ENCODE measurements around the gene ARHGEF19.

Gene ARHGEF19

GRCh38 chr1:16151995-16152384 lies 60.5 kb downstream of the ARHGEF19 start:
- TF ChIP-seq CTCF (IDR thresholded peaks at IDR 0.05; ENCODE audit: control insufficient read depth, insufficient read depth, low read depth, low read length, missing control alignments) = no peak
- no peak for DNase-seq (ENCODE audit: low read depth)
- H3K4me3 ChIP-seq (ENCODE audit: control insufficient read depth, low read depth, low read length) = no peak overlapping the region

GRCh38 chr1:16151196-16151994 lies 61.1 kb downstream of the ARHGEF19 start:
- H3K4me3 ChIP-seq (ENCODE audit: control insufficient read depth, low read depth, low read length) = no peak overlapping the region
- no peak for DNase-seq (ENCODE audit: low read depth)

GRCh38 chr1:16150508-16150907 lies 61.9 kb downstream of the ARHGEF19 start:
- H3K4me3 ChIP-seq (ENCODE audit: control insufficient read depth, low read depth, low read length) = no peak overlapping the region
- no peak for TF ChIP-seq CTCF (IDR thresholded peaks at IDR 0.05; ENCODE audit: control insufficient read depth, insufficient read depth, low read depth, low read length, missing control alignments)
- no peak for DNase-seq (ENCODE audit: low read depth)

More at GRCh38 chr1:16151196-16151994, 61.1 kb downstream of the ARHGEF19 start:
- no peak for TF ChIP-seq CTCF (IDR thresholded peaks at IDR 0.05; ENCODE audit: control insufficient read depth, insufficient read depth, low read depth, low read length, missing control alignments)

- DNase-seq (ENCODE audit: low read depth) = no peak
- no peak for TF ChIP-seq CTCF (IDR thresholded peaks at IDR 0.05; ENCODE audit: control insufficient read depth, insufficient read depth, low read depth, low read length, missing control alignments)
- no peak overlapping the region for H3K4me3 ChIP-seq (ENCODE audit: control insufficient read depth, low read depth, low read length)
Measured at GRCh38 chr1:16149702-16150488, 62.6 kb downstream of the ARHGEF19 start.

- DNase-seq (ENCODE audit: low read depth) = no peak
- no peak for TF ChIP-seq CTCF (IDR thresholded peaks at IDR 0.05; ENCODE audit: control insufficient read depth, insufficient read depth, low read depth, low read length, missing control alignments)
- H3K4me3 ChIP-seq (ENCODE audit: control insufficient read depth, low read depth, low read length) = no peak overlapping the region
Measured at GRCh38 chr1:16149146-16149545, 63.3 kb downstream of the ARHGEF19 start.

- no peak overlapping the region for H3K4me3 ChIP-seq (ENCODE audit: control insufficient read depth, low read depth, low read length)
- TF ChIP-seq CTCF (IDR thresholded peaks at IDR 0.05; ENCODE audit: control insufficient read depth, insufficient read depth, low read depth, low read length, missing control alignments) = no peak
- DNase-seq (ENCODE audit: low read depth) = no peak
Measured at GRCh38 chr1:16148329-16149092, 63.9 kb downstream of the ARHGEF19 start.
